HG03521 (cell line): ENCODE measurements around the gene STEAP3.
A peak's percentile ranks its signal among the peaks of the same experiment; 100 is the strongest.

Source experiments
- ATAC-seq: cut with Tn5 transposase; IDR thresholded peaks from one replicate; pipeline ENCODE4 v1.9.1; 2021; ENCODE audit warnings: mild to moderate bottlenecking, moderate library complexity; ENCODE audit not compliant: unreplicated experiment

The STEAP3 gene, protein sequence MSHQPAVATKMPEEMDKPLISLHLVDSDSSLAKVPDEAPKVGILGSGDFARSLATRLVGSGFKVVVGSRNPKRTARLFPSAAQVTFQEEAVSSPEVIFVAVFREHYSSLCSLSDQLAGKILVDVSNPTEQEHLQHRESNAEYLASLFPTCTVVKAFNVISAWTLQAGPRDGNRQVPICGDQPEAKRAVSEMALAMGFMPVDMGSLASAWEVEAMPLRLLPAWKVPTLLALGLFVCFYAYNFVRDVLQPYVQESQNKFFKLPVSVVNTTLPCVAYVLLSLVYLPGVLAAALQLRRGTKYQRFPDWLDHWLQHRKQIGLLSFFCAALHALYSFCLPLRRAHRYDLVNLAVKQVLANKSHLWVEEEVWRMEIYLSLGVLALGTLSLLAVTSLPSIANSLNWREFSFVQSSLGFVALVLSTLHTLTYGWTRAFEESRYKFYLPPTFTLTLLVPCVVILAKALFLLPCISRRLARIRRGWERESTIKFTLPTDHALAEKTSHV

DNA sequence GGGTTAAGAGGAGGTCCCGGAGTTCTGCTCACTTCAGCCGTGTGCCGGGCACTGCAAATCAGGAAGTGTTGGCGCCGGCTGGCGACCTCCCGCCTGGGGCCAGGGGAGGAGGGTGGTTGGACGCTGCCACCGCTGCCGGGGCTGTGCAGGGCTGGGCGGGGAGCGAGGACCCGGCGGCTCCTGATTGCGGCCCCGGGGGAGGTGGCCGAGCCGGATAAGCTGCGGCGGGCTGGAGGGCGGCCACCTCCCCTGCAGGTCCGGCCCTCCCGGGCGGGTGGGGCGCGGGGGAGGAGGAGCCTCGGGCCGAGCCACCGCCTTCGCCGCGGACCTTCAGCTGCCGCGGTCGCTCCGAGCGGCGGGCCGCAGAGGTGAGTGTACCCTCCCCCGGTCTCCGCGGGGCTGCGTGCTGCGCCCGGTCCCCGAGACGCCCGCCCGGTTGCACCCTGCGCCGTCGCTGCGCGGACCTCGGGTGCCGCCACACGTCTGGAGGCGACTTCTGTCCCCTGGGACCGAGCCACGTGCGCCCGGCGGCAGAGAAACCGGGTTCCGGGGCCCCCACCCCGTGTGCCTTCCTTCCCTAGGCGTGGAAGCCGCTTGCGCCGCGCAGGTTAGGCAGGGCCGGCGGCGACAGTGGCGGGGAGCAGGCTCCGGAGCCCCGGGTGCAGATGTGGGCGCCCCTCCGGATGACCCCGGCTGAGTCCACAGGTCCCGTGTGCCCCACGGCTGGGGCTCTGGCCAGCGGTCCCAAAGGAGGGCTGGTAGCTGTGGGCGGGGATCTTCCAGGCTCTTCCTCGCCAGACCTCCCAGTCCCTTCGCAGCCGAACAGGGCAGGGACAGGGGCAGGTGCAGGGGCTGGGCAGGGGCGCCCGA lies at the start of gene STEAP3:
STEAP3 (plus strand) TSS at position 314 of the 870 bp plus-strand sequence. CDS start 7,179 bp downstream, outside the sequence.
- ATAC-seq: peak; percentile 64

DNA sequence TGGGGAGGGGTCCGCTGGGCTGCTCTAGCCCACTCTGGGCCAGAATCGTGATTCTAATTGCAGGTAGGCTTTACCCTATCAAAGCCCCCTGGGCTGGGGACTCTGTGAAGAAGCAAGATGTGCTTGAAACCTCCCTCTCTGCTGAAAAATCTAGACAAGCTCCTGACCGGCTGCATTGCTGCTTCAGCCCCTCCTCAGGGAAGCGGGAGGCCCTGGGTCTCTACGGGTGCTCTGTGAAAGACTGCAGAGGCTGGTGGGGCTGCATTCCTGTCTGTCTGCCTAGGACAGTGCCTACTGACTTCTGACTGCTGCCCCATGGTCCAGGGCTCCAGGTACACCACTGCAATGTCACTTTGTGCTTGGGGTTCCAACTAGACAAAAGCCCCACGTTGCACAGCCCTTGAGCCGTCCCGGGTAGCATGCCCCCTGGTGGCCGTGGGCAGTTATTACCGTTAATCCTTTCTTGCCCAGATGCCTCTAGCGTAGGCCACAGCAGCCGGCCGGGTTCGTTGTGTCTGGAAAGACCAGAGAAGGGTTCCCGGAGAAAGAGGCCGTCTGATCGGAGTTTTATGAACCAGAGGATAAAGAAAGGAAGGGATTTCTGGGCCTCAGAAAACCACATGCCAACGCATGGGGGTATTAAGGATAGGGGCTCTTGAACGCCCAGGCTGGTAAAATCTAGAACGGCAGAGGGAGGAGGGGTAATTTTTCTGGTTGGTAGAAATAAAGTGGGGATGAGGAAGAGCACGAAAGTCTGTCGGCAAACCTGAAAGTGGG lies 49.2 kb upstream of the STEAP3 start:
- ATAC-seq: peak; percentile 61

DNA sequence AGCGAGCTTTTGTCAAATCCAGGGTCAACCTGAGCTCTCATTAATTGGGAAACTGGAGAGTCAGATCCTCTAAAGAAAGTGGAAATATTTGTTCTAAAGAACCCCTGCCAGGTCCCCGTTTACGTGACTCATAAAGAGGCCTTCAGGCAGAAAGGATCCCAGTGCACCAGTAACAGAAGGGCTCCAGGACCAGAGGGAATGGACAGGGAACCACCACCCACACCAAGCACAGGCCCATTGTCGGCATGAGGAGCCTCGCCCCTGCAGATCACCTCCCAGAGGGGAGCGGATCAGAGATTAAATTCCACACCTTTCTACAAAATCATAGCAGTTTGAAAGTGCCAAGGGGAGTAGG lies 48.7 kb upstream of the STEAP3 start:
- ATAC-seq: no peak

DNA sequence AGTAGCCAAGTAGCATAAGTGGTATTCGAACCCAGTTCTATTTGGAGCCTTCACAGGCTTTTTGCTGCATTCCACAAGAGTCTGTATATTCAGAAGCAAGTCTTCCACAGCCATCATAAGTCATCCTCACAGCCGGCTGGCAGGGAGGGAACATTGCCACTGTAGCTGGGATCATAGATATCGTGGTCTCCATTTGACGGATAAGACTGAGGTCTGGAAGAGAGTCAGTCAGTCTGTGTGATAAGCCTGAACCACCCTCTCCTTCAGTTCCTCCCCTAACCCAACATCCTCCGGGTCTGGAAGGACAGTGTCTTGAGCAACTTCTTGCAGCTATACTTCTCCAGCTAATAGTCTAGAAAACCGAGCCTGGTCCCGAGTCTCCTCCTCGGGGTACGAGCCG lies 48.1 kb upstream of the STEAP3 start:
- ATAC-seq: no peak

DNA sequence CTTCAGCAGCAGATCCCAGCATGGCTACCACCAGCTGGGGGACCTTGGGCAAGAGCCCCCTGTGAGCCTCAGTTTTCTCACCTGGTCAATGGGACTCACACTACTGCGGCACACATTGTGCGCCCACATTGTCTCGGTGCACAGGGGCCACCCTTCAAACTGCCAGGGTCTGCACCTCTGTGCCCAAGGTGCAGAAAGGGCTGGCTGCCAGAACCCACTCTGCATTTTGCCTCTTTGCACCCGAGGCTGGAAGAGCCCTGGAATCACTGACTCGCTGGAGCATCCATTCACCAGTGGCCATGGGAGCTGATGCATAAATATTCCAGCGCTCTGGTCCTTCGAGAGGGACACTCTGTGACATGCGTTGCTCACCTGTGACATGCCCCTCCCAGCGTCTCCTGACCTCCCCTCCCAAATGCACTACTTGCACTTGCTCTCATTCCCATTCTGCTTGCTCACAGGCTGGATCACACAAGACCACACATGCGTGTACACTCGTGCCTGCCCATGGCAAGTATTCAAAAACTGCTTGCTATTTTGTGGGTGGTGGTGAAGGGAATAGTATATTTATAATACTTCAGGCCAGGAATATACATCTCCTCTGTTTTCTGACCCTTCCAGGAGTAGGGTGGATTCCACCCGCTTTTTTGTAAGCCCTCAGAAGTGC lies 46.3 kb upstream of the STEAP3 start:
- no peak for ATAC-seq

DNA sequence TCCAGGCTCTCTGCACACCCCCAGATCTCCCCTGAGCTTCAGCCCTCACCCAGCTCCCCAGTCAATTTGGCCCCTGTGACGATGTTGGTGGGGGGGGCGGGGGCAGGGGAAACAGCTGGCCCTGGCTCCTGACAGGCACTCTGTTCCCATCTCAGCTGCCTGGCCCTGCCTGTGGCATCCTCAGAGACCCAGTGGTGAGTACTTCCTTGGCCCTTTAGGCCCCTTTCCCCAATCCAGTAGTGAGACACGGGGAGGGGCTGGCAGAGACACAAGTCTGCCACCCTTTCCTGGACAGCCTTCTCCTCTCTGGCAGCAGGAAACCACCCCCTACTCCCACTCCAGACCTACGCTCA lies 45.8 kb upstream of the STEAP3 start:
- no peak for ATAC-seq

DNA sequence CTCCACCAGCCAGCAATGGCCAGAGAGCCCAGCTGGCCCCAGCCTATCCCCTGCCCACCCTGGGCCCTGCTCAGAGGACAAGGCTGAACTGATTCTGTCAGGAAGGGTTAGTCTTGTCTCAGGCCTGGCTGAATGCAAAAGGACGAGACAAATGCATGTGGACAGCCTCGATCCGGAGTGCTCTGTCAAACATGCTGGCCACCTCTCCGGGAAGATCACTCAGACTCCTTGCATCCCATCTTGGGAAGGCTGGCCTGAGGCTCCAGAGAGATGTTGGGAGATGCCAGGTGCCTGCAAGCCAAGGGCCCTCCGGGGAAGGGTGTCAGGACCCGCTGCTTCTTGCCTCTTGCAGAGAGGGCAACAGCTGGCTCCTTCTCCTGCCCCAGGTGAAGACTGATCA lies 44.9 kb upstream of the STEAP3 start:
- no peak for ATAC-seq

DNA sequence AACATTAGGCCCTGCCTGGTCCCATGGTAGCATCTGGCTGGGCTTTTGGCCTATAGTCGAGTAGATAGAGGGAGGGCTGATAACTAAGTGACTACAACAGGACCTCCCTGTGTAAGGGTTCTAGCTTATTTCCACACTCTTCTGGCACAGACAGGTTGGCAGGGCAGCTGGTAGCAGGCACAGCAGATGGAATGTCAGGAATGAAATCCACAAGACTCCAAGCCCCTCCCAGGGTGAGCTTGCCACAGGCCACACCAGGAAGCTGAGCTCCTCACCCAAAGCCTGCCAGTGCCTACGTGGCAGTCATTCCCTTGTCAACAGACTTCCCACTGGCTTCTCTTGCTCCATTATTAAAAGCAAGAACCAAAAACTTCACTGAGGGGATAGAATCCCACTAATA lies 44.4 kb upstream of the STEAP3 start:
- ATAC-seq: no peak

DNA sequence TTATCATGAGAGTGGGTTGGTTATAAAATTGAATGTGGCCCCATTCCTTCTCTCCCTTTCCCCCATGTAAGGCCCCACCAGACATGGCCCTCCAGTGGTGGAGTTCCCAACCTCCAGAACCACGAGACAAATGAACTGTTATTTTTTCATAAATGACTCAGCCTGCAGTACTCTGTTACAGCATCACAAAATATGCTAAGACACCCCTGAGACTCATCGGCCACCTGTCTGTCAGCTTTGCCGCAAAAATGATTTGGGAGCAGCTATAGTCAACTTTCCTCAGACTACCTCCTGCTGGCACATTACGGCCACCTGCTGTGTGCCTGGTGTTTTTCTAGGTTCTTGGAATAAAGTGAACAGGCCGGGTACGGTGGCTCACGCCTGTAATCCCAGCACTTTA lies 43.6 kb upstream of the STEAP3 start:
- no peak for ATAC-seq

DNA sequence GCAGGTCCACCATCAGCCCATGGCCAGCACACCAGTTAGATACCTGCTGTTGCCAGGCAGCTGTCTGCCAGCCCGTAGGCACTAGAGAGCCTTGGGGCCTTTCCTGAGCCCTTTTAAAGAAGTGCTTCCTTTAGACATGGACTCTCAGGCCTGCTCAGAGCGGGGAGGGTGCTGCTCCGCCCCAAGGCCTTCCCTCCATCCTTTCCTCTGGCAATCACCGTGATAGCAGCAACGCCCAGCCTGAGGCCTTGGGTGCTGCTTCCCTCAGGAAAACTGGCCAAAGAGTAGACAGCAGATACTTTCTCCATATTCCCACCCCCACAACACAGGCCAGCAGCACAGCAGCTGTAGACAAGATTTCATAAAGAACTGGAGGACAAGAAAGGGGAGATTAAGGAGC lies 42.7 kb upstream of the STEAP3 start:
- no peak for ATAC-seq

DNA sequence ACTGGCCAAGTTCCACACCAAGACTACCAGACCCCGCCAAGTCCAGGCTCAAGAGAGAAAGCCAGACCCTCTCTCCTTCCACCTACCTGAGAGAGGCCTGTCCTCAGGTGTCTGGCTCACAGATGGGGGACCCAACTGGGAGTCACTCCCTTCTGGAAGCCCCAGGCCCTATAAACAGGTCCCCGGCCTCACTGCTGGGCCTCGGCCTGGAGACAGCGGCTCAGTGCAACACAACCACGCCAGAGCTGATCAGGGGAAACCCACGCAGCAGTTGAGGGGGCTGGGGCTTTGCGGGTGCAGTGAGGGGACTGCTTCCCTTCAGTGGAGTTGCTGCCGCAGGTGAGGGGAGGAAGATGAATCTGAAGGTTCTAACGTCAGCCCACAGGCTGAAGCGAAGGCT lies 42.2 kb upstream of the STEAP3 start:
- ATAC-seq: no peak

DNA sequence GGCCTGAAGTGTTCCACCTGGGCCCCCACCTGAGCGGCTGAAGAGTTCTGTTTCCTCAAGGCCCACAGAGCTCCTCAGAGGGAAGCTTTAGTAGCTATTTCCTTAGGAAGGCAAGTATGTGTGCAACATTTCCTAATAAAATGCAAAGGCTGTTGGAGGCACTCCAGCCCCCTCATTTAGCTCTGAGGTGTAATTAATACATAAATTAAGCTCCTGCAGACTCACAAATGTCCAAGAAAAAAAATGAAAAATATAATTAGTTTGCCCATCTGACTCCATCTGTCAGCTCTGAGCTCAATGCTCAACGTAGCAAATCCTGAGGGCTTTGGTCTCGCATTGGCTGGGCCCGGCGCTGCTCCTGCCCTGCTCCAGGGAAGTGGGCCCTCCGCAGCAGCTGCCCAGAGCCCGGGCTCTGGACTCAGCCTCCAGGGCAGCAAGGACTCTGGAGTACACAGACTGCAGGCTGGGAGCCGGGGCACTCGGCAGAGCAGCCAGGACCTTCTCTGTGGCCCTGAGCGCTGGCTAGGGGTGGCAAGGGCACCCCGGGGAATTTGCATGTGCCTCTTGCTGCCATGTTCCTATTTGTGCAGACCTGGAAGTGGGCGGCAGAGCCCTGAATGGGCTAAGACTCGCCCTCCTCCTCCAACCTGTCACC lies 41.7 kb upstream of the STEAP3 start:
- ATAC-seq: no peak

DNA sequence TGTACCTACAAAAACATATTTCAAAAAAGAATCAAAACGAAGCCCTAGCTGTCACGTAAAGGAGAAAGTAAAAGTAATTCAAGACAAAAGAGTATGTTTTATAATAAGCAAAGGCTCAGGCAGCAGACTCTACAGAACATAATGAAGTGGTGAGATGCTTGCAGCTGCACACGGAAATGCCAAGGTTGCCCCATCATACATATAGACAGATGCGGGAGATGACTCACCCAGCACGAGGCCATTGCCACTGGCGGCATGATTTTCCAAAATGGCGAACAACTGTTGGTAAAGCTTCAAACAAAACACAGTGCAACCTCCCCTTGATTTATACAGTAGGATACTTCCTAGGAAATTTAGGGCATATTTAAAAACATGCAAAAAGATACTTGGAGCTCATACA lies 39.1 kb upstream of the STEAP3 start:
- ATAC-seq: no peak

DNA sequence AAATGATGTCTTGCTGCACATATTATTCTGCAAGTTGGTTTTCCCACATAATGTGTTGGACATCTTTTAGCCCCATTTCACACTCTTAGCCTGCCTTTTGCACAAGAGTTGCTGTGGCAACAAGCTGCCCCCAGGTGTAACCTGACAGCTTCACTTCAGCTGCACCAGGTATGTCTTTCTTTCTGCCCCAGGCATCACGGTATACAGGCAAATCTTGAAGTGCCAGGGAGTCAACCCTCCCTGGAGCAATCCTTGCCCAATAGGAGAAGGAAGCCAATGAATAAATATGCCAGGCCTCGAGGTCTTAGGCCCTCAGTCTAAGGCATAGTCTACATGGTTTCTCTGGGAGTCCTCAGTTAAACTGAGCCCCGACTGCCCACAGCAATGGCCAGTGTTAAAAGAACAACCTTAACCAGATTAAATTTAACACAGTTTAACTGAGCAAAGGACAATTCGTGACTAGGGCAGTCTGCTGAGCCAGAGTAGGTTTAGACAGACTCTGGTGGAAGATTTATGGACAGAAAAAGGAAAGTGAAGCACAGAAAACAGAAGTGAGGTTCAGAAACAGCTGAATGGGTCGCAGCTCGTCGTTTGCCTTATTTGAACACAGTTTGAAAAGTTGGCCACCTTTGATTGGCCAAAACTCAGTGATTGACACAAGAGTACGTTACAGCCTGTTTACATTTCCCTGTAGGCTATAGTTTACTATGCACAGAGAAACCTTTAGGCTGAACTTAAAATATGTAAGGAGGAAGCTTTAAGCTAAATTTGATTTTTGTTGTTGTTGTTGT lies 33.1 kb upstream of the STEAP3 start:
- ATAC-seq: no peak

DNA sequence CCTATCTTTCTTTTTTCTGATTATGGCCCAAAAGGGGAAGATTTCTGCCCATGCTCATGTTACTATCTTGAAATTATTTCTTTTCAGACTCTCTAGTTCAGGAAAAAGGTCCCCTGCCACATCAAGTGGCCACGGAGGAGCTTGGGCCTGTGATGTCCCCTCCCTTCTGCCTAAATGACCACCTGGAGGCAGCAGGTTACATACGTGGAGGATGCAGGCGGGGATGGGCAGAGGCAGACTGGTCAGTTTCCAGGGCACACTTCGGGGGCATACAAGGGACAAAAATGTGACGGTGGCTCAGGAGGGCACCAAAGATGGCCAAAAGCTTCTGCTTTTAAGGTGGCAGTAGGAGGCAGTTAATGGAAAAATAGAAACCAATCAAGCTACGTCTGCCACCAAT lies 30.7 kb upstream of the STEAP3 start:
- ATAC-seq: no peak

DNA sequence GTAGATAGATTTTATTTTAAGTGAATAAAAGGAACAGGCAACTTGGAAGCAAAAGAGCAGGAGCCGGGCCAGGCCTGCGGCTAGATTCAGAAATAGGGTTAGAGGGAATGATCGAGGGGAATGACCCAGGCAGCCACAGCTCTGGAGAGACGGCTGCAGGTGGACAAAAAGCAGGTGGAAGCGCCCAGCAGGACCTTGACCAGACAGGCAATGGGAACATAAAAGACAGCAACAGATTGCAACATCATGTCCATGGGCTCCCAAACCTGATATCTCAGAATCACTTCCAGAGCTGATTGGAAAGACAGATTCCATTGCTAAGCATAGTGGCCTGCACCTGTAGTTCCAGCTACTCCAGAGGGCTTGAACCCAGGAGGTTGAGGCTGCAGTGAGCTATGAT lies 28.6 kb upstream of the STEAP3 start:
- ATAC-seq: no peak

DNA sequence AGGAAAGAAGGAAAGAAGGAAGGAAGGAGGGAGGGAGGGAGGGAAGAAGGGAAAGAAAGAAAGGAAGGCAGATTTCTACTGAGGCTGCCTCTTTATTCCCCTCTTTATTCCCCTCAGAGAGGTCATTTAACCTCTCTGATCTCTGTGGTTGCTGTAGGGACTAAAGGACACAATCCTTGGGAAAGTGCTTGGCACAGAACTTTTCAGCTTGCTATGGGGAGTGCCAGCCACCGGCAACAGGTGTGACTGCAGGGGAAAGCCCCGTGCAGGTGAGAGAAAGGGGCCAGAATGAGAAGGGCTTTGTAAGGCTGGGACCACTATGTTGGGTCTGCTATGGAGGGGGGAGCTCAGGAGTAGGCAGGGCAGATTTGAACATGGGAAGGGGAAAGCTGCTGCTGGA lies 27.7 kb upstream of the STEAP3 start:
- ATAC-seq: no peak

DNA sequence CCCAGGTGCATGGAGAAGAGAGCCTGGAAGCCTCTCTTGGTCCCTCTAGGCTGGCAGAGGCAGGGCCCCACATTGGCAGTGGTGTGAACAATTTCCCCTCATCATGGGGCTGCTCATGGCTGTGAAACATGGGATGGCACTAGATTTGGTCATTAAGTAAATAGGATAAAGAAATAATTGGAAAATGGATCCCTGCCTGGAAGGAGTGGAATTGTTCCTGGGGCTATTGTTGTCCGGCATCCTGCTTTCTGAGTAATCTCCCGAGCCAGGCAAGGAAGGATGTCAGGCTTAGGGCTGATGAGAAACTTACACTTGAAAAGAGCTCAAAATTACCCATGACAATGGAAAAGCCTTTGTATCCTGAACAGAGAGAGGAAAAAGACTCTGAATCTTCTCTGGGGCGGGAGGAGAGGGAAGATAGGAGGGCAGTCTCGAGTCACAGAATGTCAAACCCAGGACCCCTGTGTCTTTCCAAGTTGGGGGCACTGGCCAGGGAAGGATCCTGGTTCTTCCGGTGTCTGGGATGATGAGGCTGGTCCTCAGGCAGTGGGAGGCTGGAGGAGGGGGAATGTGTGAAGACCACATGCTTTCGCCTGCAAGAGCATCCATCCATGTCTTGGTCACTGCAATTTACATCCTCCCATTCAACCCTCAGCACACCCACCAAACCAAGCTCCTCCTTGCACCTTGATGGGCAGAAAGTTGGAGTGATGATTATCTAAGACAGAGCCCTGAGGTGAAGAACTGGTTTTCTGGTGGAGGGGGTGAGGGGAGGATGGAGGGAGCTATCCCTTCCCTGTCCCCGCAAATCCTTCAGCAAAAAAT lies 27.1 kb upstream of the STEAP3 start:
- no peak for ATAC-seq

DNA sequence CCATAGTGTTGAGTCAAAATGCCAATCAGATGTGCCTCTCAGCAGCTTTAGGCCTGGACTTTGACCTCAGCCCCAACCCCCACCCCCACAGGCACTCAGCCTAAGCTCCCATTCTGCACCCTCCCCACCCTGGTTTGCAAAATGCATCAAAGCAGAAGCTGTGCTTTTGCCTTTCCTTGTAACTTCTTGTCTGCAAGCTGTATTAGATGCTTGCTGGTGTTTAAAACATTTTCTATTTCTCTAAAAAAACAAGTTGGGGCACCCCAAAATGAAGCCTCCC lies 26.6 kb upstream of the STEAP3 start:
- ATAC-seq: no peak
